H1 (cell line): Measurements from ENCODE around the gene SUPT4H1. TPM values are rescaled to one million over a fixed set of nuclear protein-coding genes. Genes with fewer than 3 reads are reported as not detected.

Source experiments
- CTCF ChIA-PET: fragments of 300-600 bp; sonication (Branson Sonifier 250); formaldehyde crosslinking; loops from one replicate; lab custom pipeline; 2021; ENCODE audit not compliant: partially characterized antibody; lab: Charles Lee
- POLR2A ChIA-PET: fragments of 300-600 bp; sonication (Branson Sonifier 250); formaldehyde crosslinking; loops from one replicate; lab custom pipeline; 2021; ENCODE audit warnings: inconsistent platforms; ENCODE audit not compliant: partially characterized antibody; lab: Charles Lee
- DNase-seq, 2 experiments: peaks; one replicate each; pipeline versions ENCODE4 v3.0.0 to v3.0.0-alpha.2; 2010 to 2022; ENCODE audit warnings: low spot score in 2 of 2, low read depth in 1 of 2, mixed read lengths in 1 of 2
- FAIRE-seq: peaks from 2 replicates; lab custom pipeline; 2011; peaks lifted over from hg19 to GRCh38; lab: Jason Lieb, UNC
- H2AFZ ChIP-seq: 2 replicates; pipeline ENCODE4 v1.8.1; 2012; ENCODE audit warnings: low read length, inconsistent platforms
- H2AK5ac ChIP-seq: 2 replicates; pipeline ENCODE4 v1.6.1; 2013; ENCODE audit warnings: low read depth, low read length
- H2BK120ac ChIP-seq: replicated peaks from 2 replicates; pipeline ENCODE3; 2013; ENCODE audit warnings: low read depth, low read length, inconsistent platforms
- H2BK12ac ChIP-seq: 2 replicates; pipeline ENCODE4 v1.6.1; 2013; ENCODE audit warnings: low read depth, low read length
- H2BK15ac ChIP-seq: 2 replicates; pipeline ENCODE4 v1.6.1; 2013; ENCODE audit warnings: low read length
- H2BK20ac ChIP-seq: 2 replicates; pipeline ENCODE4 v1.6.1; 2013; ENCODE audit warnings: low read length
- H2BK5ac ChIP-seq: 2 replicates; pipeline ENCODE4 v1.6.1; 2013; ENCODE audit warnings: low read depth, low read length
- H3K14ac ChIP-seq: 2 replicates; pipeline ENCODE4 v1.6.1; 2013; ENCODE audit warnings: inconsistent platforms; ENCODE audit not compliant: insufficient read length
- H3K18ac ChIP-seq: 2 replicates; pipeline ENCODE4 v1.6.1; 2013; ENCODE audit warnings: low read length; ENCODE audit errors: extremely low read depth
- H3K23ac ChIP-seq: 2 replicates; pipeline ENCODE4 v1.6.1; 2013; ENCODE audit warnings: inconsistent platforms; ENCODE audit not compliant: insufficient read length
- H3K23me2 ChIP-seq: 2 replicates; pipeline ENCODE4 v1.6.1; 2013; ENCODE audit warnings: low read depth, low read length
- H3K27ac ChIP-seq: 2 replicates; pipeline ENCODE4 v1.6.1; 2011; ENCODE audit warnings: low read depth, low read length, inconsistent platforms
- H3K27me3 ChIP-seq, 4 experiments: replicated peaks in 1 of 4; 1 replicate in 1 of 4; 2 replicates in 3 of 4; pipeline versions ENCODE4 v1.6.1 to v1.8.1; 2011 to 2013; ENCODE audit warnings: low read length in 3 of 4, mild to moderate bottlenecking in 3 of 4, inconsistent platforms in 2 of 4, mixed read lengths in 2 of 4, moderate library complexity in 1 of 4; ENCODE audit not compliant: control insufficient read depth in 3 of 4, insufficient read depth in 3 of 4; ENCODE audit errors: extremely low read depth in 1 of 4
- H3K36me3 ChIP-seq, 4 experiments: 2 replicates each; pipeline versions ENCODE4 v1.6.1 to v1.8.1; 2011 to 2013; ENCODE audit warnings: mild to moderate bottlenecking in 4 of 4, low read length in 3 of 4, moderate library complexity in 2 of 4, control low read depth in 1 of 4, inconsistent platforms in 1 of 4; ENCODE audit not compliant: insufficient read depth in 4 of 4, control insufficient read depth in 2 of 4
- H3K4ac ChIP-seq: replicated peaks from 2 replicates; pipeline ENCODE3; 2013; ENCODE audit warnings: low read length, low read depth, mixed read lengths, inconsistent platforms; ENCODE audit not compliant: insufficient read length
- H3K4me1 ChIP-seq, 4 experiments: replicated peaks in 1 of 4; 1 replicate in 1 of 4; 2 replicates in 3 of 4; pipeline versions ENCODE4 v1.6.1 to v1.8.1; 2011 to 2013; ENCODE audit warnings: low read length in 3 of 4, inconsistent platforms in 2 of 4, mixed read lengths in 1 of 4; ENCODE audit not compliant: insufficient read depth in 4 of 4, control insufficient read depth in 3 of 4
- H3K4me2 ChIP-seq, 2 experiments: 2 replicates each; pipeline versions ENCODE4 v1.6.1 to v1.8.1; 2011 to 2013; ENCODE audit warnings: low read depth in 2 of 2, low read length in 2 of 2, control low read depth in 1 of 2, inconsistent platforms in 1 of 2, mild to moderate bottlenecking in 1 of 2; ENCODE audit not compliant: insufficient read depth in 1 of 2
- H3K4me3 ChIP-seq, 4 experiments: fragments of 200-600, 300-600 bp in 1 of 4; sonication (generic), shearing (Covaris generic), sonication (Bioruptor Twin) in 1 of 4; 2 replicates each; pipeline versions ENCODE4 v1.5.1 to v1.8.1; 2011 to 2016; ENCODE audit warnings: low read length in 4 of 4, low read depth in 3 of 4, control low read depth in 2 of 4, inconsistent platforms in 2 of 4, mild to moderate bottlenecking in 2 of 4, mixed read lengths in 1 of 4, moderate library complexity in 1 of 4; ENCODE audit not compliant: insufficient read depth in 2 of 4; ENCODE audit errors: extremely low read depth in 1 of 4
- H3K56ac ChIP-seq: replicated peaks from 2 replicates; pipeline ENCODE3; 2013; ENCODE audit warnings: low read depth, mild to moderate bottlenecking, mixed read lengths, low read length, inconsistent platforms; ENCODE audit not compliant: insufficient read length
- H3K79me1 ChIP-seq: 2 replicates; pipeline ENCODE4 v1.6.1; 2013; ENCODE audit warnings: low read depth, low read length, control low read depth
- H3K79me2 ChIP-seq, 2 experiments: 2 replicates each; pipeline versions ENCODE4 v1.6.1 to v1.8.1; 2012 to 2013; ENCODE audit warnings: low read length in 2 of 2, mild to moderate bottlenecking in 2 of 2, inconsistent platforms in 1 of 2; ENCODE audit not compliant: insufficient read depth in 2 of 2, control insufficient read depth in 1 of 2
- H3K9ac ChIP-seq, 4 experiments: replicated peaks in 1 of 4; 1 replicate in 1 of 4; 2 replicates in 3 of 4; pipeline versions ENCODE4 v1.6.1 to v1.8.1; 2011 to 2013; ENCODE audit warnings: low read depth in 3 of 4, low read length in 3 of 4, control low read depth in 2 of 4, mild to moderate bottlenecking in 2 of 4, moderate library complexity in 2 of 4, inconsistent platforms in 1 of 4; ENCODE audit errors: extremely low read depth in 1 of 4
- H3K9me3 ChIP-seq, 2 experiments: 2 replicates each; pipeline versions ENCODE4 v1.6.1 to v1.8.1; 2012 to 2013; ENCODE audit warnings: mild to moderate bottlenecking in 2 of 2, moderate library complexity in 2 of 2, control low read depth in 1 of 2, inconsistent platforms in 1 of 2, low read depth in 1 of 2, low read length in 1 of 2, mixed read lengths in 1 of 2; ENCODE audit not compliant: insufficient read depth in 2 of 2
- H4K20me1 ChIP-seq, 2 experiments: replicated peaks in 1 of 2; 2 replicates each; pipeline versions ENCODE3 to v1.8.1; 2011 to 2013; ENCODE audit warnings: inconsistent platforms in 2 of 2, low read length in 2 of 2, mild to moderate bottlenecking in 1 of 2; ENCODE audit not compliant: insufficient read depth in 2 of 2, control insufficient read depth in 1 of 2
- H4K5ac ChIP-seq: 2 replicates; pipeline ENCODE4 v1.6.1; 2013; ENCODE audit warnings: low read length, low read depth, mixed read lengths, inconsistent platforms; ENCODE audit not compliant: insufficient read length
- H4K8ac ChIP-seq: 2 replicates; pipeline ENCODE4 v1.8.0; 2013; ENCODE audit warnings: mild to moderate bottlenecking, moderate library complexity, low read length, inconsistent platforms; ENCODE audit not compliant: insufficient read depth; ENCODE audit errors: extremely low read depth
- H4K91ac ChIP-seq: replicated peaks from 2 replicates; pipeline ENCODE3; 2013; ENCODE audit warnings: low read length, mixed read lengths, inconsistent platforms; ENCODE audit not compliant: insufficient read length
- BCL11A ChIP-seq, 2 experiments: IDR thresholded peaks; one replicate each; pipeline ENCODE4 v1.6.1; 2011; ENCODE audit warnings: low read depth in 2 of 2, low read length in 2 of 2, mild to moderate bottlenecking in 2 of 2
- CBX5 ChIP-seq: fragments of 300-800, 300-1000 bp; sonication (generic); IDR thresholded peaks from 2 replicates; pipeline ENCODE4 v1.7.1; 2016; ENCODE audit warnings: antibody characterized with exemption, low read length, low read depth
- CHD1 ChIP-seq: IDR thresholded peaks from 2 replicates; pipeline ENCODE4 v1.6.1; 2012; ENCODE audit warnings: low read depth, low read length, improper control_type of control experiment
- HDAC6 ChIP-seq: IDR thresholded peaks from one replicate; pipeline ENCODE4 v1.7.1; 2012; ENCODE audit warnings: low read depth, mild to moderate bottlenecking, inconsistent platforms, low read length, moderate library complexity
- JUN ChIP-seq: IDR thresholded peaks from 2 replicates; pipeline ENCODE4 v1.6.1; 2011; ENCODE audit warnings: low read depth, mild to moderate bottlenecking, improper control_type of control experiment, low read length
- JUND ChIP-seq: IDR thresholded peaks from 2 replicates; pipeline ENCODE4 v1.6.1; 2011; ENCODE audit warnings: mild to moderate bottlenecking, improper control_type of control experiment, low read length
- RXRA ChIP-seq: IDR thresholded peaks from 2 replicates; pipeline ENCODE4 v1.6.1; 2011; ENCODE audit warnings: low read depth, mild to moderate bottlenecking, low read length, moderate library complexity; ENCODE audit not compliant: insufficient read depth
- SP1 ChIP-seq: IDR thresholded peaks from 2 replicates; pipeline ENCODE4 v1.6.1; 2011; ENCODE audit warnings: low read depth, low read length
- SUZ12 ChIP-seq: fragments of 200-600 bp; sonication (generic); IDR thresholded peaks from 2 replicates; pipeline ENCODE4 v1.6.1; 2012; ENCODE audit warnings: mild to moderate bottlenecking, inconsistent platforms, low read length, moderate library complexity, mixed read lengths
- TEAD4 ChIP-seq: IDR thresholded peaks from 2 replicates; pipeline ENCODE4 v1.6.1; 2012; ENCODE audit warnings: low read depth, low read length, inconsistent platforms, mixed read lengths
- WGBS, 2 experiments: shearing (Covaris generic) in 1 of 2; methylation state at CpG; one replicate each; pipeline versions ENCODE4 v1.1.6 to v1.1.7; 2013 to 2015; ENCODE audit warnings: low lambda C conversion rate in 2 of 2, mixed read lengths in 2 of 2, inconsistent platforms in 1 of 2, low coverage in 1 of 2, missing lambda C conversion rate in 1 of 2; ENCODE audit not compliant: insufficient replicate concordance in 2 of 2, insufficient coverage in 1 of 2, insufficient read length in 1 of 2; ENCODE audit errors: extremely low coverage in 1 of 2, missing lambda C conversion rate in 1 of 2; 5-methylcytosine and 5-hydroxymethylcytosine counted together
- polyA plus RNA-seq, 7 experiments: library from polyadenylated mRNA; depleted of rRNA in 3 of 7; stranded (reverse) in 5 of 7; unstranded in 2 of 7; fragments of >200 nt in 5 of 7; fragments of 200-250 nt in 2 of 7; gene quantifications; 1 replicate in 5 of 7; 2 replicates in 1 of 7; 4 replicates in 1 of 7; pipeline versions ENCODE4 v1.2.1 to v1.2.3, GENCODE V29; 2011 to 2013; ENCODE audit warnings: missing spikeins in 2 of 7, mixed read lengths in 2 of 7
- total RNA-seq: library from RNA; stranded (reverse); fragmentation: NEBNext Ultra II Directional; extraction: Animal tissue kit (Norgen Biotek cat#: 25700); gene quantifications from 2 replicates; pipeline ENCODE4 v1.2.1, GENCODE V29; 2021
- TF ChIP-seq, protein P1 (sequence below), 3 experiments: IDR thresholded peaks; 1 replicate in 2 of 3; 2 replicates in 1 of 3; pipeline versions ENCODE4 v1.5.1 to v1.6.1; 2011; ENCODE audit warnings: low read length in 3 of 3, mild to moderate bottlenecking in 3 of 3, inconsistent platforms in 2 of 3, low read depth in 1 of 3, moderate library complexity in 1 of 3; ENCODE audit not compliant: insufficient read depth in 1 of 3; ENCODE audit errors: control extremely low read depth in 1 of 3

Gene SUPT4H1
- total and polyA plus RNA-seq, 2 of the 8 experiments (the other 6 are each of a cell fraction or from before 2014, with no cell fraction given): 112 to 143 TPM

DNA sequence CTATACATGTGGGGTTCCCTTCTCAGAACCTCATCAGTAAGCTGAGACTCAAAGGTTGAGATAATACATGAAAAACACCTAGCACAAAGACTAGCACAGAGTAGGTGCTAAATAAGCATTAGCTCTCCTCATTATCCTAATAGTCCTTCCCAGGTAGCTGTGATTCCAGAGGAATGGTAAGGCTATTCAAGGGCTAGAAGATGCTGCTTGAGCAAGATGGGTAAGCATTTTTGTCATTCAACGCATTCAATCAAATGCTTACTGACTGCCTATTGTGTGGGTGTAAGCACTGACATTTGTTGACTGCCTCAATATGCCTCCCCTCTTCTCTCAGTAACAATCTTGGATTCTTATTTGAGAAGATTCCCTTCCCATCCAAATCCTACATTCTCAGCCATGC lies 4.0 kb downstream of the SUPT4H1 start:
- Histone ChIP-seq H2AK5ac (no peak overlapping the region), H3K56ac (no peak overlapping the region), H3K27me3 (no peaks in the 10 kb centered on the region), H3K4ac (no peak overlapping the region), H4K5ac (no peak overlapping the region), H2BK20ac (no peak overlapping the region), H2BK120ac (no peak overlapping the region), H2BK15ac (no peak overlapping the region), H3K4me1 (peaks cover 0 to 2% (median 0%) of the 10 kb centered on the region in 4 experiments; a peak in 1 of 7 replicates), H3K9ac (no peak overlapping the region), H3K23me2 (peaks cover 8% of the 10 kb centered on the region; the same call in 1 of the 2 replicates), H3K4me3 (no peak overlapping the region), H3K23ac (no peak overlapping the region), H3K14ac (no peak overlapping the region), H4K20me1 (peaks cover 4 to 6% of the 10 kb centered on the region in 2 experiments), H3K79me2 (peaks cover 0 to 13% of the 10 kb centered on the region in 2 experiments; a peak in 2 of 4 replicates), H3K79me1 (no peaks in the 10 kb centered on the region), H3K9me3 (no peaks in the 10 kb centered on the region), H4K8ac (no peak overlapping the region), H3K18ac (no peak overlapping the region), H2AFZ (no peak overlapping the region), H3K36me3 (peaks cover 25 to 56% (median 48%) of the 10 kb centered on the region in 4 experiments), H3K4me2 (no peak overlapping the region), H2BK12ac (no peak overlapping the region), H2BK5ac (no peak overlapping the region), H3K27ac (no peak overlapping the region), H4K91ac (no peak overlapping the region)
- CTCF ChIA-PET: interaction anchor here (0.6 to 18.5 kb wide), 7 partner anchors 8 to 493 kb away, joined by 3 to 384 read pairs (median 5); partner anchors contain the start of gene TSPOAP1
- DNase-seq (no peak), FAIRE-seq (no peak)
- WGBS, 2 experiments: 88% methylated on average over 1 of the region's 1 CpG; no CpG with 5 or more reads in 1 of the 2 experiments
- POLR2A ChIA-PET: interaction anchor here (0.7 to 3.3 kb wide), 7 partner anchors 11 to 40 kb away, joined by 3 to 32 read pairs (median 4); no protein-coding TSS in a partner anchor
- no peak for TF ChIP-seq TEAD4
- no peak for TF ChIP-seq HDAC6
- no peak for TF ChIP-seq CBX5
- TF ChIP-seq JUND: no peak
- TF ChIP-seq SUZ12: no peak
- no peak for TF ChIP-seq JUN
- TF ChIP-seq SP1: no peak
- no peak for TF ChIP-seq RXRA
- TF ChIP-seq, protein P1, sequence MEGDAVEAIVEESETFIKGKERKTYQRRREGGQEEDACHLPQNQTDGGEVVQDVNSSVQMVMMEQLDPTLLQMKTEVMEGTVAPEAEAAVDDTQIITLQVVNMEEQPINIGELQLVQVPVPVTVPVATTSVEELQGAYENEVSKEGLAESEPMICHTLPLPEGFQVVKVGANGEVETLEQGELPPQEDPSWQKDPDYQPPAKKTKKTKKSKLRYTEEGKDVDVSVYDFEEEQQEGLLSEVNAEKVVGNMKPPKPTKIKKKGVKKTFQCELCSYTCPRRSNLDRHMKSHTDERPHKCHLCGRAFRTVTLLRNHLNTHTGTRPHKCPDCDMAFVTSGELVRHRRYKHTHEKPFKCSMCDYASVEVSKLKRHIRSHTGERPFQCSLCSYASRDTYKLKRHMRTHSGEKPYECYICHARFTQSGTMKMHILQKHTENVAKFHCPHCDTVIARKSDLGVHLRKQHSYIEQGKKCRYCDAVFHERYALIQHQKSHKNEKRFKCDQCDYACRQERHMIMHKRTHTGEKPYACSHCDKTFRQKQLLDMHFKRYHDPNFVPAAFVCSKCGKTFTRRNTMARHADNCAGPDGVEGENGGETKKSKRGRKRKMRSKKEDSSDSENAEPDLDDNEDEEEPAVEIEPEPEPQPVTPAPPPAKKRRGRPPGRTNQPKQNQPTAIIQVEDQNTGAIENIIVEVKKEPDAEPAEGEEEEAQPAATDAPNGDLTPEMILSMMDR (IDR thresholded peaks at IDR 0.05; ENCODE audit: control extremely low read depth in 1 of 3, insufficient read depth in 1 of 3, low read depth in 1 of 3, low read length in 3 of 3): no peak
- no peak for TF ChIP-seq CHD1
- no peak for TF ChIP-seq BCL11A (IDR thresholded peaks at IDR 0.05; ENCODE audit: low read depth in 2 of 2, low read length in 2 of 2)
